ENCODE measurements around the gene DCBLD1. TPM values are rescaled to one million over a fixed set of nuclear protein-coding genes. Genes with fewer than 3 reads are reported as not detected.

DCBLD1 gene
- total RNA-seq, 1 donor from 2014 or later: 9.1 TPM

GRCh38 chr6:117446861-117447260, 35.6 kb upstream of the DCBLD1 start:
- Mint-ChIP-seq H3K27me3 (ENCODE audit: low read depth) (peaks cover 19% of the 10 kb centered on the region), H3K4me1 (peaks cover 9% of the 10 kb centered on the region), H3K27ac (ENCODE audit: unreplicated experiment) (no peak overlapping the region), H3K9me3 (no peaks in the 10 kb centered on the region), H3K4me3 (no peak overlapping the region), H3K36me3 (ENCODE audit: low read depth) (no peaks in the 10 kb centered on the region)
- TF ChIP-seq, protein P1, sequence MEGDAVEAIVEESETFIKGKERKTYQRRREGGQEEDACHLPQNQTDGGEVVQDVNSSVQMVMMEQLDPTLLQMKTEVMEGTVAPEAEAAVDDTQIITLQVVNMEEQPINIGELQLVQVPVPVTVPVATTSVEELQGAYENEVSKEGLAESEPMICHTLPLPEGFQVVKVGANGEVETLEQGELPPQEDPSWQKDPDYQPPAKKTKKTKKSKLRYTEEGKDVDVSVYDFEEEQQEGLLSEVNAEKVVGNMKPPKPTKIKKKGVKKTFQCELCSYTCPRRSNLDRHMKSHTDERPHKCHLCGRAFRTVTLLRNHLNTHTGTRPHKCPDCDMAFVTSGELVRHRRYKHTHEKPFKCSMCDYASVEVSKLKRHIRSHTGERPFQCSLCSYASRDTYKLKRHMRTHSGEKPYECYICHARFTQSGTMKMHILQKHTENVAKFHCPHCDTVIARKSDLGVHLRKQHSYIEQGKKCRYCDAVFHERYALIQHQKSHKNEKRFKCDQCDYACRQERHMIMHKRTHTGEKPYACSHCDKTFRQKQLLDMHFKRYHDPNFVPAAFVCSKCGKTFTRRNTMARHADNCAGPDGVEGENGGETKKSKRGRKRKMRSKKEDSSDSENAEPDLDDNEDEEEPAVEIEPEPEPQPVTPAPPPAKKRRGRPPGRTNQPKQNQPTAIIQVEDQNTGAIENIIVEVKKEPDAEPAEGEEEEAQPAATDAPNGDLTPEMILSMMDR (conservative IDR thresholded peaks at IDR 0.05): no peak
- no peak for DNase-seq (ENCODE audit: low read depth, low spot score)

DNA sequence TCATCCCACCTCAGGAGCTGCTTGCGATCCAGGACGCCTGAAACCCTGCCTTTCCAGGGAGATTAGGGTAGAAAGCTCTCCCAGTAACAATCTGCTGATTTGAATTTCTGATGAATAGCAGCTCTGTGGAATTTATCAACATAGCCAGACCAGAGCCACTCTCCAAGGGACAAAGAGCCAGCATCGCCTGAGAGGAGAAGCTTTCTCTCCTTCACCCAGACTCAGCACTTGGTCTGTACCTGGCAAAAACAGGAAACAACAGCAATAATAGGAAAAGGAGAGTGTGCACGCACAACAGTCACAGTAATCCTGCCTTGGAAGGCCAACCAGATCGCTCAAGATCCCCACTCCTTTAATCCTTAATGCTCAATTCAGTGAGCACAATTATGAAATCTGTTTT, 34.5 kb upstream of the DCBLD1 start:
- no peak for DNase-seq (ENCODE audit: low read depth, low spot score)
- no peaks in the 10 kb centered on the region for H3K9me3 Mint-ChIP-seq
- H3K27ac Mint-ChIP-seq (ENCODE audit: unreplicated experiment): no peak overlapping the region
- peaks cover 19% of the 10 kb centered on the region for H3K27me3 Mint-ChIP-seq (ENCODE audit: low read depth)
- TF ChIP-seq, protein P1 (conservative IDR thresholded peaks at IDR 0.05): no peak
- no peaks in the 10 kb centered on the region for H3K36me3 Mint-ChIP-seq (ENCODE audit: low read depth)
- no peak overlapping the region for H3K4me3 Mint-ChIP-seq
- H3K4me1 Mint-ChIP-seq: peaks cover 10% of the 10 kb centered on the region

GRCh38 chr6:117448732-117449485, 33.6 kb upstream of the DCBLD1 start:
- Mint-ChIP-seq H3K36me3 (ENCODE audit: low read depth) (no peaks in the 10 kb centered on the region), H3K4me1 (peaks cover 10% of the 10 kb centered on the region), H3K4me3 (no peak overlapping the region), H3K27ac (ENCODE audit: unreplicated experiment) (no peak overlapping the region), H3K9me3 (no peaks in the 10 kb centered on the region), H3K27me3 (ENCODE audit: low read depth) (peaks cover 19% of the 10 kb centered on the region)
- TF ChIP-seq, protein P1 (conservative IDR thresholded peaks at IDR 0.05): no peak
- no peak for DNase-seq (ENCODE audit: low read depth, low spot score)

GRCh38 chr6:117449549-117450439, 32.7 kb upstream of the DCBLD1 start:
- Mint-ChIP-seq H3K4me3 (no peak overlapping the region), H3K4me1 (peaks cover 10% of the 10 kb centered on the region), H3K36me3 (ENCODE audit: low read depth) (no peaks in the 10 kb centered on the region), H3K9me3 (no peaks in the 10 kb centered on the region), H3K27ac (ENCODE audit: unreplicated experiment) (no peak overlapping the region), H3K27me3 (ENCODE audit: low read depth) (peaks cover 19% of the 10 kb centered on the region)
- peak; percentile 61 for DNase-seq (ENCODE audit: low read depth, low spot score)
- TF ChIP-seq, protein P1 (conservative IDR thresholded peaks at IDR 0.05): peak; percentile 92

DNA sequence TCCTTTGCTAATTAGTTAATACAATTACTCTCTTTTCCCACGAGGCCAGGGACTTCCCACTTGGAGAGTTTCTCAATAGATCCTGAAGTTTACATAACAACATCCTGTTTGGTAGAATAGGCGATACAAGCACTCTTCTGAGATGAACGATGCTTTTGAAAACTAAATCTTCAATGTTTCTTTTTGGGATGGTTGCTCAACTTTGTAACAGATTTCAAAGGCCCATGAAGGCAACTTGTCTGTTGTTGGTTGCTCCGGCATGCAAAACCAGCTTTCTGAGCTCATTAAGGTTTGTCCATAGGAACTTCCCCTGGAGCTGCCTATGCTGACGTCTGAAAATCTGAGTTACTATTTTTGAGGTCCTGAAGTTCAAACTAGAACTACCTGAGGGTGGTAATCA, 30.8 kb upstream of the DCBLD1 start:
- H3K27me3 Mint-ChIP-seq (ENCODE audit: low read depth): peaks cover 15% of the 10 kb centered on the region
- no peak for DNase-seq (ENCODE audit: low read depth, low spot score)
- H3K4me1 Mint-ChIP-seq: peaks cover 10% of the 10 kb centered on the region
- TF ChIP-seq, protein P1 (conservative IDR thresholded peaks at IDR 0.05): no peak
- no peak overlapping the region for H3K27ac Mint-ChIP-seq (ENCODE audit: unreplicated experiment)
- no peaks in the 10 kb centered on the region for H3K9me3 Mint-ChIP-seq
- H3K36me3 Mint-ChIP-seq (ENCODE audit: low read depth): no peaks in the 10 kb centered on the region
- no peak overlapping the region for H3K4me3 Mint-ChIP-seq

Data from neural crest cell (in vitro differentiated cells).